ENCODE measurements around the gene FARP2.
"Not testable (repeated sequence)": the region's sequence is repeated elsewhere in the genome, so short reads cannot be mapped to it uniquely, and the experiment has no call there.

FARP2 gene

GRCh38 chr2:241373906-241374305 lies 17.8 kb downstream of the FARP2 start:
- peaks cover 20% of the 10 kb centered on the region for H3K36me3 ChIP-seq (ENCODE audit: control insufficient read depth, insufficient read depth, low read length, severe bottlenecking)
- H3K4me1 ChIP-seq (ENCODE audit: control insufficient read depth, insufficient read depth, low read length): peaks cover 29% of the 10 kb centered on the region
- DNase-seq (ENCODE audit: low read depth): not testable (repeated sequence)

DNA sequence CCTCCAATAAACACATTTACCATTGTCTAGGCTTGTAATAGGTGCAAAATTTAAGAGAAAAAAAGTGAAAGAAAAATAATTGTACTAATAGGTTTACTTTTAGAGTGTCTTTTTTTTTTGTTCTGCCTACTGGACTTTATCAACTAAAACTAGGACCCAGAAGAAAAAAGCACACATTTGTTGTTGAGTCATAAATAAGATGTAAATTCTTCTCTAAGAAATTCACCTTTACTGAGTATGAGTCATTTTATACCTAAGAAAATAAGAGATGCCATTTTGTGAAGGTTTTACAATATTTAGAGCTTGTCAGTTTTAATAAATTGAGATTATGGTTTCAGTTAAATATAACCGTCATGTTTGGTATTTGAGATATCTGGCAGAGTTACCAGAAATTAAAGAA lies 19.2 kb downstream of the FARP2 start:
- H3K4me3 ChIP-seq (ENCODE audit: low read length): no peak overlapping the region
- H3K4me1 ChIP-seq (ENCODE audit: control insufficient read depth, insufficient read depth, low read length): peaks cover 42% of the 10 kb centered on the region
- peaks cover 20% of the 10 kb centered on the region for H3K36me3 ChIP-seq (ENCODE audit: control insufficient read depth, insufficient read depth, low read length, severe bottlenecking)
- no peaks in the 10 kb centered on the region for H3K27me3 ChIP-seq (replicated peaks; ENCODE audit: control insufficient read depth, insufficient read depth, low read length)
- no peaks in the 10 kb centered on the region for H3K9me3 ChIP-seq (ENCODE audit: control insufficient read depth, low read length)
- no peak overlapping the region for H3K9ac ChIP-seq (ENCODE audit: low read length)
- no peak for DNase-seq (ENCODE audit: low read depth)

More at GRCh38 chr2:241373906-241374305, 17.8 kb downstream of the FARP2 start:
- not testable (repeated sequence) for H3K27me3 ChIP-seq (replicated peaks; ENCODE audit: control insufficient read depth, insufficient read depth, low read length); H3K9me3 ChIP-seq (ENCODE audit: control insufficient read depth, low read length); H3K9ac ChIP-seq (ENCODE audit: low read length); H3K4me3 ChIP-seq (ENCODE audit: low read length)

- no peak for DNase-seq (ENCODE audit: low read depth)
- Histone ChIP-seq H3K27me3 (replicated peaks; ENCODE audit: control insufficient read depth, insufficient read depth, low read length) (no peaks in the 10 kb centered on the region), H3K36me3 (ENCODE audit: control insufficient read depth, insufficient read depth, low read length, severe bottlenecking) (peaks cover 20% of the 10 kb centered on the region), H3K4me3 (ENCODE audit: low read length) (no peak overlapping the region), H3K9me3 (ENCODE audit: control insufficient read depth, low read length) (no peaks in the 10 kb centered on the region), H3K9ac (ENCODE audit: low read length) (no peak overlapping the region), H3K4me1 (ENCODE audit: control insufficient read depth, insufficient read depth, low read length) (peaks cover 55% of the 10 kb centered on the region)
These were observed 20.7 kb downstream of the FARP2 start for GRCh38 chr2:241376808-241377207.

GRCh38 chr2:241378816-241379215 lies 22.7 kb downstream of the FARP2 start:
- H3K36me3 ChIP-seq (ENCODE audit: control insufficient read depth, insufficient read depth, low read length, severe bottlenecking): peaks cover 20% of the 10 kb centered on the region
- DNase-seq (ENCODE audit: low read depth): peak; percentile 29

GRCh38 chr2:241379481-241380480 lies 23.7 kb downstream of the FARP2 start:
- Histone ChIP-seq H3K27me3 (replicated peaks; ENCODE audit: control insufficient read depth, insufficient read depth, low read length) (no peaks in the 10 kb centered on the region), H3K36me3 (ENCODE audit: control insufficient read depth, insufficient read depth, low read length, severe bottlenecking) (peaks cover 13% of the 10 kb centered on the region), H3K4me3 (ENCODE audit: low read length) (peak overlapping the region; percentile 64), H3K9me3 (ENCODE audit: control insufficient read depth, low read length) (no peaks in the 10 kb centered on the region), H3K9ac (ENCODE audit: low read length) (peak overlapping the region; percentile 68), H3K4me1 (ENCODE audit: control insufficient read depth, insufficient read depth, low read length) (peaks cover 54% of the 10 kb centered on the region)
- DNase-seq (ENCODE audit: low read depth): peak; percentile 84

More at GRCh38 chr2:241378816-241379215, 22.7 kb downstream of the FARP2 start:
- Histone ChIP-seq H3K27me3 (replicated peaks; ENCODE audit: control insufficient read depth, insufficient read depth, low read length) (no peaks in the 10 kb centered on the region), H3K4me3 (ENCODE audit: low read length) (peak overlapping the region; percentile 64), H3K9ac (ENCODE audit: low read length) (peak overlapping the region; percentile 68), H3K4me1 (ENCODE audit: control insufficient read depth, insufficient read depth, low read length) (peaks cover 46% of the 10 kb centered on the region), H3K9me3 (ENCODE audit: control insufficient read depth, low read length) (no peaks in the 10 kb centered on the region)

- no peaks in the 10 kb centered on the region for H3K9me3 ChIP-seq (ENCODE audit: control insufficient read depth, low read length)
- DNase-seq (ENCODE audit: low read depth): no peak
- no peaks in the 10 kb centered on the region for H3K27me3 ChIP-seq (replicated peaks; ENCODE audit: control insufficient read depth, insufficient read depth, low read length)
- H3K4me3 ChIP-seq (ENCODE audit: low read length): no peak overlapping the region
- H3K9ac ChIP-seq (ENCODE audit: low read length): no peak overlapping the region
- H3K4me1 ChIP-seq (ENCODE audit: control insufficient read depth, insufficient read depth, low read length): peaks cover 45% of the 10 kb centered on the region
- H3K36me3 ChIP-seq (ENCODE audit: control insufficient read depth, insufficient read depth, low read length, severe bottlenecking): peaks cover 5% of the 10 kb centered on the region
These were observed 25.8 kb downstream of the FARP2 start for GRCh38 chr2:241381872-241382271.

GRCh38 chr2:241385450-241385849 lies 29.4 kb downstream of the FARP2 start:
- not testable (repeated sequence) for H3K27me3 ChIP-seq (replicated peaks; ENCODE audit: control insufficient read depth, insufficient read depth, low read length); DNase-seq (ENCODE audit: low read depth); H3K9me3 ChIP-seq (ENCODE audit: control insufficient read depth, low read length); H3K9ac ChIP-seq (ENCODE audit: low read length); H3K4me3 ChIP-seq (ENCODE audit: low read length); H3K36me3 ChIP-seq (ENCODE audit: control insufficient read depth, insufficient read depth, low read length, severe bottlenecking)
- H3K4me1 ChIP-seq (ENCODE audit: control insufficient read depth, insufficient read depth, low read length): peaks cover 23% of the 10 kb centered on the region

GRCh38 chr2:241386519-241386918 lies 30.4 kb downstream of the FARP2 start:
- Histone ChIP-seq H3K4me3 (ENCODE audit: low read length) (no peak overlapping the region), H3K9me3 (ENCODE audit: control insufficient read depth, low read length) (no peaks in the 10 kb centered on the region), H3K9ac (ENCODE audit: low read length) (no peak overlapping the region), H3K4me1 (ENCODE audit: control insufficient read depth, insufficient read depth, low read length) (peaks cover 12% of the 10 kb centered on the region), H3K36me3 (ENCODE audit: control insufficient read depth, insufficient read depth, low read length, severe bottlenecking) (peaks cover 5% of the 10 kb centered on the region), H3K27me3 (replicated peaks; ENCODE audit: control insufficient read depth, insufficient read depth, low read length) (no peaks in the 10 kb centered on the region)
- DNase-seq (ENCODE audit: low read depth): no peak

GRCh38 chr2:241389697-241390096 lies 33.6 kb downstream of the FARP2 start:
- no peak overlapping the region for H3K4me3 ChIP-seq (ENCODE audit: low read length)
- H3K36me3 ChIP-seq (ENCODE audit: control insufficient read depth, insufficient read depth, low read length, severe bottlenecking): peaks cover under 1% of the 10 kb centered on the region
- H3K9ac ChIP-seq (ENCODE audit: low read length): no peak overlapping the region
- H3K27me3 ChIP-seq (replicated peaks; ENCODE audit: control insufficient read depth, insufficient read depth, low read length): no peaks in the 10 kb centered on the region
- DNase-seq (ENCODE audit: low read depth): no peak
- H3K4me1 ChIP-seq (ENCODE audit: control insufficient read depth, insufficient read depth, low read length): peaks cover 4% of the 10 kb centered on the region
- no peaks in the 10 kb centered on the region for H3K9me3 ChIP-seq (ENCODE audit: control insufficient read depth, low read length)

DNA sequence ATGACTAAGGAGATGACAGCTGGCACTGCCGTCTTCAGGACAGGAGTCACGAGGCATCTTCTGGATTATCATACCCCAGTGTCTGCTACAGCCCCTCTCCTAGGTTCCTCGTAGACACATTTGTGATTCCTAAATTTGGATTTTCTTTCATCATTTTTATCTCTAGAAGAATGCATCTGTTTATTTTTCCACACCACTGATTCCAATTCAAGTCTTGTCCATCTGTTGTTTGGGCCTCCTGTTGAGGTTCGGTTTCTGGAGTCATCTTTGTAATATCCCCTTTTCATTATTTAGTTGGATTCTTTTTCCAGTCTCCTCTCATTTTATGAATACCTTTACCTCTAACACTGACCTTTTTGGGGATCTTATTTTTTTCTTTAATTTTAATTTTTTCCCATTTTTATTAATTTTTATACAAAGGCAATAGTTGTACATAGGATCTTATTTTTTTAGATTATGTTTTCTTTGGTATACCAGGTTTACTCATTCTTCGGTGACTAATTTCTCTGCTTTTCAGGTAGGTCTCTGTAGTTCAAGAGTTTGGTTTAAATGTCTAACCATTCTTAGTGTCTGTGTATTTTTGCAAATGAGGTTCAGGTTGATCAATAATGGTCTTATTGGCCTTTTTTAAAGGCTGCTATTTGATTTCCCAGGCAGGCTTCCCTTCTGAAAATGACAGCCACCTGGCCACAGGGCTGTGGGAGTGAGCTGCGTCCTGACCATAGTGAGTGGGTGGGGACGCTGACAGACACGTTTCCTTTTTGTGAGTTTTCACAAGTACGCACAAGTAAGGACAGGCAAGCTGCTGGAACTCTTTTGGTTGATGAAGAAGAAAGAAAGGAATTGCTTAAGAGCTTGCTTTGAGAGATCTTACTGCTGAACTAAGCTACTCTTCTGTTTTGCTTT lies 34.5 kb downstream of the FARP2 start:
- H3K36me3 ChIP-seq (ENCODE audit: control insufficient read depth, insufficient read depth, low read length, severe bottlenecking): peaks cover 9% of the 10 kb centered on the region
- no peak overlapping the region for H3K9ac ChIP-seq (ENCODE audit: low read length)
- no peaks in the 10 kb centered on the region for H3K9me3 ChIP-seq (ENCODE audit: control insufficient read depth, low read length)
- no peak overlapping the region for H3K4me3 ChIP-seq (ENCODE audit: low read length)
- no peaks in the 10 kb centered on the region for H3K27me3 ChIP-seq (replicated peaks; ENCODE audit: control insufficient read depth, insufficient read depth, low read length)
- no peak for DNase-seq (ENCODE audit: low read depth)
- no peaks in the 10 kb centered on the region for H3K4me1 ChIP-seq (ENCODE audit: control insufficient read depth, insufficient read depth, low read length)

Measured in adipocyte (in vitro differentiated cells).